ENCODE results near the gene GPC5. TPM values are rescaled to one million over a fixed set of nuclear protein-coding genes. Genes with fewer than 3 reads are reported as not detected.

The GPC5 gene
- total RNA-seq, 4 donors from 2014 or later, result 0.24 to 30.8 (median 1.8) TPM; not detected in 1

GRCh38 chr13:91356919-91357612, 41.4 kb upstream of the GPC5 start:
- Histone ChIP-seq H3K27ac (no peak overlapping the region), H3K9me3 (no peaks in the 10 kb centered on the region), H3K36me3 (no peaks in the 10 kb centered on the region), H3K4me1 (no peaks in the 10 kb centered on the region), H3K27me3 (no peaks in the 10 kb centered on the region), H3K4me3 (no peak overlapping the region)
- no peak for DNase-seq
- TF ChIP-seq, protein P1, sequence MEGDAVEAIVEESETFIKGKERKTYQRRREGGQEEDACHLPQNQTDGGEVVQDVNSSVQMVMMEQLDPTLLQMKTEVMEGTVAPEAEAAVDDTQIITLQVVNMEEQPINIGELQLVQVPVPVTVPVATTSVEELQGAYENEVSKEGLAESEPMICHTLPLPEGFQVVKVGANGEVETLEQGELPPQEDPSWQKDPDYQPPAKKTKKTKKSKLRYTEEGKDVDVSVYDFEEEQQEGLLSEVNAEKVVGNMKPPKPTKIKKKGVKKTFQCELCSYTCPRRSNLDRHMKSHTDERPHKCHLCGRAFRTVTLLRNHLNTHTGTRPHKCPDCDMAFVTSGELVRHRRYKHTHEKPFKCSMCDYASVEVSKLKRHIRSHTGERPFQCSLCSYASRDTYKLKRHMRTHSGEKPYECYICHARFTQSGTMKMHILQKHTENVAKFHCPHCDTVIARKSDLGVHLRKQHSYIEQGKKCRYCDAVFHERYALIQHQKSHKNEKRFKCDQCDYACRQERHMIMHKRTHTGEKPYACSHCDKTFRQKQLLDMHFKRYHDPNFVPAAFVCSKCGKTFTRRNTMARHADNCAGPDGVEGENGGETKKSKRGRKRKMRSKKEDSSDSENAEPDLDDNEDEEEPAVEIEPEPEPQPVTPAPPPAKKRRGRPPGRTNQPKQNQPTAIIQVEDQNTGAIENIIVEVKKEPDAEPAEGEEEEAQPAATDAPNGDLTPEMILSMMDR (IDR thresholded peaks at IDR 0.05), result no peak
- TF ChIP-seq POLR2A (IDR thresholded peaks at IDR 0.05), result no peak
- intact Hi-C loops (cut with DNase I; ENCODE audit: low total_unique reads), result no loop called here

- intact Hi-C loops (cut with DNase I; ENCODE audit: low total_unique reads), result no loop called here
- no peak for DNase-seq
- no peak overlapping the region for H3K4me3 ChIP-seq
- H3K27me3 ChIP-seq, result no peaks in the 10 kb centered on the region
- no peaks in the 10 kb centered on the region for H3K9me3 ChIP-seq
- TF ChIP-seq, protein P1 (IDR thresholded peaks at IDR 0.05), result no peak
- TF ChIP-seq POLR2A (IDR thresholded peaks at IDR 0.05), result no peak
- no peaks in the 10 kb centered on the region for H3K4me1 ChIP-seq
- no peak overlapping the region for H3K27ac ChIP-seq
- H3K36me3 ChIP-seq, result no peaks in the 10 kb centered on the region
These were observed 40.6 kb upstream of the GPC5 start for GRCh38 chr13:91357613-91358386.

- no peak overlapping the region for H3K4me3 ChIP-seq
- no peaks in the 10 kb centered on the region for H3K9me3 ChIP-seq
- DNase-seq, result no peak
- no peaks in the 10 kb centered on the region for H3K27me3 ChIP-seq
- H3K4me1 ChIP-seq, result no peaks in the 10 kb centered on the region
- no peak overlapping the region for H3K27ac ChIP-seq
- intact Hi-C loops (cut with DNase I; ENCODE audit: low total_unique reads), result no loop called here
- TF ChIP-seq, protein P1 (IDR thresholded peaks at IDR 0.05), result no peak
- no peaks in the 10 kb centered on the region for H3K36me3 ChIP-seq
These were observed 40.0 kb upstream of the GPC5 start for GRCh38 chr13:91358387-91358782.

DNA sequence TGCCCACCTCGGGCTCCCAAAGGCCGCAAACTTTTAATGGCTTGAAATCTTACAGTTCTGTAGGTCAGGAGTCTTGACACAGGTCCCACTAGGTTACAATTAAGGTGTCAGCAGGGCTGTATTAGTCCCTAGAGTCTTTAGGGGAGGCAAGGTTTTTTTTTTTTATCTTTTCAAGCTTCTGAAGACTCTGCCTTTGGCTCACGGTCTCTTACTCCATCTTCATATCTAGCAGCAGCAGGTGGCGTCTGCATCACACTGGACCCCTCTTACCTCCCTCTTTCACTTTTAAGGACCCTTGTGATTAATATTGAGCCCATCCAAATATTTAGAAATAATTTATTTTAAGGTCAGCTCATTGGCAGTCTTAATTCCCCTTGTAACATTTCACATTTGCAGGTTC, 39.3 kb upstream of the GPC5 start:
- intact Hi-C loops (cut with DNase I; ENCODE audit: low total_unique reads), result no loop called here
- no peaks in the 10 kb centered on the region for H3K4me1 ChIP-seq
- DNase-seq, result no peak
- H3K9me3 ChIP-seq, result no peaks in the 10 kb centered on the region
- no peaks in the 10 kb centered on the region for H3K27me3 ChIP-seq
- TF ChIP-seq, protein P1 (IDR thresholded peaks at IDR 0.05), result no peak
- TF ChIP-seq POLR2A (IDR thresholded peaks at IDR 0.05), result no peak
- no peak overlapping the region for H3K4me3 ChIP-seq
- H3K36me3 ChIP-seq, result no peaks in the 10 kb centered on the region
- H3K27ac ChIP-seq, result no peak overlapping the region

DNA sequence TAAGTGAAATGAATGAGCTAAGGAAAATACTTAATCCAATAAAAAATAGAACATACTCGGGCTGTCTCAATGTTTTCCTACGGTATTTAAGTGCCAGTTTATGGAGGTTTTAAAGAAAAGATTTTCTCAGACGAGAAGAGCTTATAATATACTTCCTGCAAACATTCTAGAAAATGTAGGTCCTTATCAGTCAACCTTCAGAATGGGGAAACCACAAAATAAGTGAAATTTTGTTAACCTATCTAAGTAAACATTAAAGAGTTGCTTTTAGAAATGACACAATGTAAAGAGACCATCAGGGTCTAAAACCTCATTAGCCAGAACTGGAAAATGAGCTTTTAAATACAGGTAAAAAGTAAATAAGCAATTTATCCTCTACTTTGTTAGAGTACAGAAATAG, 38.8 kb upstream of the GPC5 start:
- no peak overlapping the region for H3K4me3 ChIP-seq
- intact Hi-C loops (cut with DNase I; ENCODE audit: low total_unique reads), result no loop called here
- DNase-seq, result no peak

More for the DNA sequence above, 38.8 kb upstream of the GPC5 start:
- no peak overlapping the region for H3K27ac ChIP-seq
- no peaks in the 10 kb centered on the region for H3K27me3 ChIP-seq
- no peak for TF ChIP-seq POLR2A (IDR thresholded peaks at IDR 0.05)
- TF ChIP-seq, protein P1 (IDR thresholded peaks at IDR 0.05), result no peak
- no peaks in the 10 kb centered on the region for H3K4me1 ChIP-seq
- H3K36me3 ChIP-seq, result no peaks in the 10 kb centered on the region
- no peaks in the 10 kb centered on the region for H3K9me3 ChIP-seq

All from uterus (tissue), 4 donors.